HEK293 (cell line): Measurements from ENCODE around the gene SLX1A.

ENCODE experiments used
- ATF2 ChIP-seq: fragments of 450-650 bp; formaldehyde crosslinking; IDR thresholded peaks from 2 replicates; pipeline ENCODE4 v1.5.1; 2016; ENCODE audit warnings: missing biosample characterization, missing genetic modification characterization, low read depth
- CTCF ChIP-seq: fragments of 450-650 bp; formaldehyde crosslinking; IDR thresholded peaks from 2 replicates; pipeline ENCODE4 v1.5.1; 2016; ENCODE audit warnings: missing biosample characterization, missing genetic modification characterization
- ZBTB11 ChIP-seq: fragments of 450-650 bp; formaldehyde crosslinking; conservative IDR thresholded peaks from 2 replicates; pipeline ENCODE4 v1.5.1; 2016; ENCODE audit warnings: low read depth, missing biosample characterization, missing genetic modification characterization
- ZBTB49 ChIP-seq: fragments of 450-650 bp; formaldehyde crosslinking; IDR thresholded peaks from 2 replicates; pipeline ENCODE4 v1.5.1; 2016; ENCODE audit warnings: missing biosample characterization, missing genetic modification characterization, low read depth
- ZNF112 ChIP-seq: fragments of 450-650 bp; formaldehyde crosslinking; IDR thresholded peaks from 2 replicates; pipeline ENCODE4 v1.5.0; 2017; ENCODE audit warnings: missing biosample characterization, missing genetic modification characterization
- ZNF114 ChIP-seq: fragments of 450-650 bp; formaldehyde crosslinking; IDR thresholded peaks from 2 replicates; pipeline ENCODE4 v1.5.0; 2017; ENCODE audit warnings: missing biosample characterization, missing genetic modification characterization
- ZNF133 ChIP-seq: fragments of 450-650 bp; formaldehyde crosslinking; IDR thresholded peaks from 2 replicates; pipeline ENCODE4 v1.5.1; 2016; ENCODE audit warnings: missing biosample characterization, missing genetic modification characterization
- ZNF175 ChIP-seq: fragments of 450-650 bp; formaldehyde crosslinking; IDR thresholded peaks from 2 replicates; pipeline ENCODE4 v1.5.1; 2016; ENCODE audit warnings: missing biosample characterization, missing genetic modification characterization
- ZNF248 ChIP-seq: fragments of 450-650 bp; formaldehyde crosslinking; IDR thresholded peaks from 2 replicates; pipeline ENCODE4 v1.5.1; 2017; ENCODE audit warnings: missing biosample characterization, missing genetic modification characterization
- ZNF398 ChIP-seq: fragments of 450-650 bp; formaldehyde crosslinking; IDR thresholded peaks from 2 replicates; pipeline ENCODE4 v1.5.1; 2017; ENCODE audit warnings: missing biosample characterization, missing genetic modification characterization
- ZNF449 ChIP-seq: fragments of 450-650 bp; formaldehyde crosslinking; IDR thresholded peaks from 2 replicates; pipeline ENCODE4 v1.5.1; 2017; ENCODE audit warnings: missing biosample characterization, mild to moderate bottlenecking, missing genetic modification characterization, moderate library complexity
- ZNF639 ChIP-seq: fragments of 450-650 bp; formaldehyde crosslinking; IDR thresholded peaks from 2 replicates; pipeline ENCODE4 v1.5.1; 2016; ENCODE audit warnings: missing biosample characterization, missing genetic modification characterization
- ZNF830 ChIP-seq: fragments of 450-650 bp; IDR thresholded peaks from 2 replicates; pipeline ENCODE4 v1.5.0; 2018; ENCODE audit warnings: missing biosample characterization, missing genetic modification characterization, low read depth, mild to moderate bottlenecking, moderate library complexity

- TF ChIP-seq ZNF639 (tag by site-specific recombination) (no peak), ZNF398 (no peak), CTCF (tag by site-specific recombination) (no peak), ZNF830 (tag by site-specific recombination) (no peak), ZNF133 (no peak), ZNF449 (tag by site-specific recombination) (no peak), ZBTB11 (no peak), ZNF114 (tag by site-specific recombination) (no peak), ZNF112 (tag by site-specific recombination) (no peak), ATF2 (tag by site-specific recombination) (no peak), ZNF248 (tag by site-specific recombination) (no peak), ZBTB49 (tag by site-specific recombination) (no peak), ZNF175 (tag by site-specific recombination) (no peak)
Observed at GRCh38 chr16:30144917-30145316, 48.8 kb upstream of the SLX1A start.
